Neural crest cell (in vitro differentiated cells): ENCODE results near the gene ARHGAP4. TPM values are rescaled to one million over a fixed set of nuclear protein-coding genes. Genes with fewer than 3 reads are reported as not detected.

Source experiments
- DNase-seq: peaks from one replicate; pipeline ENCODE4 v3.0.0; 2021; ENCODE audit warnings: low read depth, mixed read lengths, low spot score
- H3K27ac Mint-ChIP-seq: one replicate; pipeline ENCODE4 v1.8.0; 2021; ENCODE audit warnings: mild to moderate bottlenecking, mixed read lengths; ENCODE audit not compliant: unreplicated experiment
- H3K27me3 Mint-ChIP-seq: 2 replicates; pipeline ENCODE4 v1.8.0; 2021; ENCODE audit warnings: low read depth, mild to moderate bottlenecking, mixed read lengths
- H3K36me3 Mint-ChIP-seq: 2 replicates; pipeline ENCODE4 v1.8.0; 2021; ENCODE audit warnings: low read depth, mild to moderate bottlenecking, mixed read lengths
- H3K4me1 Mint-ChIP-seq: 2 replicates; pipeline ENCODE4 v1.8.0; 2021; ENCODE audit warnings: mixed read lengths
- H3K4me3 Mint-ChIP-seq: one replicate; pipeline ENCODE4 v1.8.0; 2021; ENCODE audit warnings: mild to moderate bottlenecking, mixed read lengths
- H3K9me3 Mint-ChIP-seq: 2 replicates; pipeline ENCODE4 v1.8.0; 2021; ENCODE audit warnings: mixed read lengths
- CTCF ChIP-seq: fragments of 200-600 bp; sonication (generic); conservative IDR thresholded peaks from 2 replicates; pipeline ENCODE4 v1.5.0; 2021; ENCODE audit warnings: antibody characterized with exemption, mild to moderate bottlenecking
- total RNA-seq: library from RNA; stranded (reverse); gene quantifications from 2 replicates; pipeline ENCODE4 v1.2.1, GENCODE V29; 2021

Gene ARHGAP4
- total RNA-seq, 1 donor from 2014 or later: 10.7 TPM

- no peak for DNase-seq
- H3K27me3 Mint-ChIP-seq: peaks cover 6% of the 10 kb centered on the region
- no peak for TF ChIP-seq CTCF
- H3K27ac Mint-ChIP-seq: no peak overlapping the region
- peaks cover 8% of the 10 kb centered on the region for H3K36me3 Mint-ChIP-seq
- H3K4me3 Mint-ChIP-seq: no peak overlapping the region
- H3K4me1 Mint-ChIP-seq: peaks cover 36% of the 10 kb centered on the region
- no peaks in the 10 kb centered on the region for H3K9me3 Mint-ChIP-seq
Observed at GRCh38 chrX:153926552-153926857, 441 bp upstream of the ARHGAP4 start.

GRCh38 chrX:153925387-153925738 is 701 bp downstream of the ARHGAP4 start:
- TF ChIP-seq CTCF: no peak
- H3K9me3 Mint-ChIP-seq: no peaks in the 10 kb centered on the region
- no peak for DNase-seq

GRCh38 chrX:153924149-153924861 is 1.8 kb downstream of the ARHGAP4 start:
- H3K4me3 Mint-ChIP-seq: peak overlapping the region; percentile 64
- H3K9me3 Mint-ChIP-seq: no peaks in the 10 kb centered on the region
- peak; percentile 37 for TF ChIP-seq CTCF

More at GRCh38 chrX:153925387-153925738, 701 bp downstream of the ARHGAP4 start:
- Mint-ChIP-seq H3K27ac (no peak overlapping the region), H3K4me3 (peak overlapping the region; percentile 44), H3K4me1 (peaks cover 36% of the 10 kb centered on the region), H3K36me3 (peaks cover 5% of the 10 kb centered on the region), H3K27me3 (peaks cover 6% of the 10 kb centered on the region)

GRCh38 chrX:153922932-153923857 is 2.9 kb downstream of the ARHGAP4 start:
- Mint-ChIP-seq H3K4me3 (peak overlapping the region; percentile 70), H3K9me3 (no peaks in the 10 kb centered on the region), H3K36me3 (no peaks in the 10 kb centered on the region), H3K4me1 (peaks cover 26% of the 10 kb centered on the region), H3K27ac (no peak overlapping the region), H3K27me3 (peaks cover 6% of the 10 kb centered on the region)
- DNase-seq: no peak
- peak; percentile 30 for TF ChIP-seq CTCF

More at GRCh38 chrX:153924149-153924861, 1.8 kb downstream of the ARHGAP4 start:
- H3K36me3 Mint-ChIP-seq: peaks cover 5% of the 10 kb centered on the region
- DNase-seq: no peak
- H3K27me3 Mint-ChIP-seq: peaks cover 6% of the 10 kb centered on the region
- peaks cover 35% of the 10 kb centered on the region for H3K4me1 Mint-ChIP-seq
- no peak overlapping the region for H3K27ac Mint-ChIP-seq

GRCh38 chrX:153921511-153922446 is 4.3 kb downstream of the ARHGAP4 start:
- Mint-ChIP-seq H3K27ac (peak overlapping the region; percentile 27), H3K9me3 (no peaks in the 10 kb centered on the region), H3K4me3 (peak overlapping the region; percentile 31), H3K36me3 (no peaks in the 10 kb centered on the region), H3K27me3 (peaks cover 6% of the 10 kb centered on the region), H3K4me1 (peaks cover 16% of the 10 kb centered on the region)
- DNase-seq: no peak
- no peak for TF ChIP-seq CTCF
